Kidney (tissue), 14 donors: Measurements from ENCODE around the gene LRRC4C. TPM values are rescaled to one million over a fixed set of nuclear protein-coding genes. Genes with fewer than 3 reads are reported as not detected.

Experiments used
- DNase-seq, 5 donors: peaks; one replicate each; pipeline ENCODE4 v3.0.0-alpha.2; 2013 to 2020
- FAIRE-seq: peaks from 2 replicates; lab custom pipeline; 2012; peaks lifted over from hg19 to GRCh38; lab: Jason Lieb, UNC
- H3K27ac ChIP-seq, 2 donors: one replicate each; pipeline ENCODE4 v1.7.0; 2013; ENCODE audit warnings: low read depth in 2 of 2, low read length in 2 of 2, inconsistent platforms in 1 of 2
- H3K27me3 ChIP-seq: one replicate; pipeline ENCODE4 v1.7.1; 2013; ENCODE audit warnings: low read length, inconsistent platforms; ENCODE audit not compliant: control insufficient read depth, insufficient read depth
- H3K36me3 ChIP-seq, 3 donors: one replicate each; pipeline versions ENCODE4 v1.7.0 to v1.7.1; 2013; ENCODE audit warnings: low read length in 3 of 3, control low read depth in 1 of 3, inconsistent platforms in 1 of 3; ENCODE audit not compliant: insufficient read depth in 3 of 3, control insufficient read depth in 2 of 3
- H3K4me1 ChIP-seq, 3 donors: one replicate each; pipeline versions ENCODE4 v1.7.0 to v1.7.1; 2013; ENCODE audit warnings: low read length in 3 of 3, inconsistent platforms in 1 of 3, low read depth in 1 of 3; ENCODE audit not compliant: control insufficient read depth in 2 of 3, insufficient read depth in 2 of 3
- H3K4me3 ChIP-seq, 3 donors: one replicate each; pipeline versions ENCODE4 v1.7.0 to v1.8.1; 2013; ENCODE audit warnings: low read length in 3 of 3, control low read depth in 1 of 3, inconsistent platforms in 1 of 3
- H3K9ac ChIP-seq, 3 donors: one replicate each; pipeline versions ENCODE4 v1.7.0 to v1.7.1; 2013; ENCODE audit warnings: low read length in 3 of 3, control low read depth in 1 of 3, inconsistent platforms in 1 of 3
- H3K9me3 ChIP-seq, 3 donors: one replicate each; pipeline versions ENCODE4 v1.7.0 to v1.7.1; 2013; ENCODE audit warnings: low read length in 3 of 3, control low read depth in 1 of 3, inconsistent platforms in 1 of 3; ENCODE audit not compliant: control insufficient read depth in 2 of 3, insufficient read depth in 1 of 3
- intact Hi-C: fragments of 100-400 bp; cut with DNase I; formaldehyde crosslinking; loops from one replicate; pipeline ENCODE4 v1.11.1; 2022
- polyA plus RNA-seq: library from polyadenylated mRNA; stranded (reverse); fragments of 350-450 nt; fragmentation: Illumina TruSeq; extraction: RNeasy Lipid Tissue Mini Kit (QIAGEN cat#74804); gene quantifications from one replicate; pipeline ENCODE4 v1.2.3, GENCODE V29; 2014; ENCODE audit warnings: low read depth, low replicate concordance; ENCODE audit not compliant: insufficient read depth
- total RNA-seq: library from RNA; stranded (reverse); fragmentation: NEBNext Ultra II Directional; extraction: Animal tissue kit (Norgen Biotek cat#: 25700); gene quantifications from one replicate; pipeline ENCODE4 v1.2.1, GENCODE V29; 2021
- TF ChIP-seq, protein P1 (sequence below): IDR thresholded peaks from 3 replicates; pipeline ENCODE4 v1.5.1; 2012; ENCODE audit warnings: mild to moderate bottlenecking, moderate library complexity, borderline replicate concordance; ENCODE audit not compliant: insufficient read depth; ENCODE audit errors: extremely low read depth
- donor health status: control.
- donor health status: control.
- donor health status: control.
- donor health status: control.
- donor health status: control.
- donor health status: DM: yes; HTN: yes; CAD: no.
- donor health status: Normal renal cell carcinoma (clear cell type).

Gene LRRC4C
- total and polyA plus RNA-seq, 2 donors from 2014 or later = 0.26 to 1.6 TPM

DNA sequence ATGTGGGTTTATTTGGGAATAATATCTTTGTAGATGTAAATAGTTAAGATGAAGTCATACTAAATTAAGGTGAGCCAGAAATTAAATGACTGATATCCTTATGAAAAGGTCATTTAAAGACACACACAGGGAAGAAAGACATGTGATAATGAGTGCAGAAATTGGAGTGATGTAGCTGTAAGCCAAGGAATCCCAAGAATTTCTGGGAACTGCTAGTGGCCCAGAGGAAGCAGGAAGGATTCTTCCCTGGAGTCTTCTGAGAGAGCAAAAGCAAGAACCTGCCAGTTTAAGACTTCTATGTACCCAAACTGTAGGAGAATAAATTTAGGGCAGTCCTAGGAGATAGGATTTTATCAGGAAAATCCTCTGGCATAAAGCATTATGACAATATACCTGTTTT lies 66.9 kb downstream of the LRRC4C start:
- no peak for FAIRE-seq
- H3K36me3 ChIP-seq = no peaks in the 10 kb centered on the region
- intact Hi-C loops = no loop called here

DNA sequence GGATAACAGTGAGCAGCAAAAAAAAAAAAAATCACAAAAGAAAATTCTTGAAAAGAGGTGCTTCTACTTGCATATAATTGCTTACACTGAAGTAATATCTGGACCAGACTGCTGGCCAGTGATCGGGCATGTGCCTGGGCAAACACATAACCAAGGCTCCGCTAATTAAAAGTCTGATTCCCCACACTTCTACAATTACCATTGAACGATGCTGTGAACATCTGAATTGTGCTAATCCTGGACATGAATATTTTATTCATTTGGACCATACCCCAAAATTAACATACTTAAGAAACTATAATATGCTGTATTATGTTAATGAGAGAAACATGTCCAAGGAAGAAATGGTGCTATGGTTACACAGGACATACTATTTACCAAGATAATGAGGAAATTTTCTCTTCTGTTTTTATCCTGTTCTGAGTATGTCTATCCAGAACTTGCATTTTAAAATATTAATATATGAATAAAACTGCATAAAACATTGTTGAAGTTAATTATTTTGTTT lies 69.8 kb downstream of the LRRC4C start:
- Histone ChIP-seq H3K9me3 (no peaks in the 10 kb centered on the region), H3K36me3 (no peaks in the 10 kb centered on the region), H3K27ac (no peak overlapping the region), H3K27me3 (no peaks in the 10 kb centered on the region), H3K4me3 (no peak overlapping the region), H3K4me1 (no peaks in the 10 kb centered on the region), H3K9ac (no peak overlapping the region)
- FAIRE-seq (no peak), DNase-seq (no peak)
- intact Hi-C loops = no loop called here
- TF ChIP-seq, protein P1, sequence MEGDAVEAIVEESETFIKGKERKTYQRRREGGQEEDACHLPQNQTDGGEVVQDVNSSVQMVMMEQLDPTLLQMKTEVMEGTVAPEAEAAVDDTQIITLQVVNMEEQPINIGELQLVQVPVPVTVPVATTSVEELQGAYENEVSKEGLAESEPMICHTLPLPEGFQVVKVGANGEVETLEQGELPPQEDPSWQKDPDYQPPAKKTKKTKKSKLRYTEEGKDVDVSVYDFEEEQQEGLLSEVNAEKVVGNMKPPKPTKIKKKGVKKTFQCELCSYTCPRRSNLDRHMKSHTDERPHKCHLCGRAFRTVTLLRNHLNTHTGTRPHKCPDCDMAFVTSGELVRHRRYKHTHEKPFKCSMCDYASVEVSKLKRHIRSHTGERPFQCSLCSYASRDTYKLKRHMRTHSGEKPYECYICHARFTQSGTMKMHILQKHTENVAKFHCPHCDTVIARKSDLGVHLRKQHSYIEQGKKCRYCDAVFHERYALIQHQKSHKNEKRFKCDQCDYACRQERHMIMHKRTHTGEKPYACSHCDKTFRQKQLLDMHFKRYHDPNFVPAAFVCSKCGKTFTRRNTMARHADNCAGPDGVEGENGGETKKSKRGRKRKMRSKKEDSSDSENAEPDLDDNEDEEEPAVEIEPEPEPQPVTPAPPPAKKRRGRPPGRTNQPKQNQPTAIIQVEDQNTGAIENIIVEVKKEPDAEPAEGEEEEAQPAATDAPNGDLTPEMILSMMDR = no peak

More for the DNA sequence above, 66.9 kb downstream of the LRRC4C start:
- no peak overlapping the region for H3K27ac ChIP-seq
- H3K9me3 ChIP-seq = no peaks in the 10 kb centered on the region
- H3K4me3 ChIP-seq = no peak overlapping the region
- TF ChIP-seq, protein P1 = no peak
- H3K9ac ChIP-seq = no peak overlapping the region
- H3K27me3 ChIP-seq = no peaks in the 10 kb centered on the region
- H3K4me1 ChIP-seq = no peaks in the 10 kb centered on the region
- peak in 1 of 5 donors; percentile 20 for DNase-seq

DNA sequence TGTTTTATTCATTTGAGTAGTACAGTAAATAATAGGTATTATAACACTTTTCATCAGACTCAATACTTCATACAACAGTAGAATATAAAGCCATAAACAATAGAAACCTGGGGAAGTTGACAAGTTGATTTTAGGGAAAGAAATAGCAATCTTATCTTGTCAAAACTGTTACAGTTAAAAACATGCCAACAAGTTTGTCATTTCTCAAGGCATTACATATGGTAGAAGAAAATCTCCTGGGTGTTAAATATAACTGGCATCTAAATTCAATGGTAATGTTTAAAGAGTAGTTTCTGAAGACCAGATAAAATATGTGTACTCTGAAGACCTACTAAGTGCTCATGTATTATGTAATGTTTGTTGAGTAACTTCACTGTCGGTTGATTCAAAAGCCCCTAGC lies 75.1 kb downstream of the LRRC4C start:
- peaks cover 0 to 3% (median 0%) of the 10 kb centered on the region in 3 donors for H3K4me1 ChIP-seq
- TF ChIP-seq, protein P1 = no peak
- DNase-seq (no peak), FAIRE-seq (no peak)
- H3K9ac ChIP-seq = no peak overlapping the region
- H3K27ac ChIP-seq = no peak overlapping the region
- no peaks in the 10 kb centered on the region for H3K9me3 ChIP-seq
- H3K27me3 ChIP-seq = no peaks in the 10 kb centered on the region
- H3K4me3 ChIP-seq = no peak overlapping the region
- intact Hi-C loops = no loop called here
- no peaks in the 10 kb centered on the region for H3K36me3 ChIP-seq

DNA sequence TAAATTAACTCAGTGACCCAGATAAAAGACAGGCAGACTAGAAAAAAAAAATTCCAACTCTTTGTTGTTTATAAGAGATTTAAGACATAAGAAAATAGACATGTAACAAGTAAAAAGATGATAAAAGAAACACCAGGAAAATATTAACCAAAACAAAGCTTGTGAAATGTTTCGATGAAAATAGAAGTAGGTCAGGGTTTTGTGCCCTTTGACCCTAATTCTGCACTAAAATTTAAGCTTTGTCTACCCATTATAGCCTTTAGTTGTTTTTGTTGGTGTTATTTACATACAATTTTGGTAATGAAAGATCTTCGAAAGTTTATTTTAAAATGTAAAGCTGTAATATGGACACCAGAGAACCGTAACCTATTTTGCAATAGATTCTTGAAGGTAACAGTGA lies 75.7 kb downstream of the LRRC4C start:
- no peak overlapping the region for H3K27ac ChIP-seq
- peak; percentile 30 for FAIRE-seq
- TF ChIP-seq, protein P1 = no peak
- no peaks in the 10 kb centered on the region for H3K36me3 ChIP-seq
- peaks cover 0 to 3% (median 0%) of the 10 kb centered on the region in 3 donors for H3K4me1 ChIP-seq
- no peaks in the 10 kb centered on the region for H3K9me3 ChIP-seq
- no peaks in the 10 kb centered on the region for H3K27me3 ChIP-seq
- H3K4me3 ChIP-seq = no peak overlapping the region
- intact Hi-C loops = no loop called here
- no peak for DNase-seq
- H3K9ac ChIP-seq = no peak overlapping the region
